ENCODE data around the gene RPRML.
"Not testable (repeated sequence)": the region's sequence is repeated elsewhere in the genome, so short reads cannot be mapped to it uniquely, and the experiment has no call there.

RPRML gene

GRCh38 chr17:46979147-46979863, at the start of gene RPRML:
Gene RPRML, minus strand, starts transcription at chr17:46979253. Its CDS starts 246 bp downstream, at chr17:46979007.
- DNase-seq (ENCODE audit: low read depth in 2 of 2) = no peak

- DNase-seq (ENCODE audit: low read depth in 2 of 2) = not testable (repeated sequence)
These were observed 37.9 kb upstream of the RPRML start for GRCh38 chr17:47016966-47017365.

GRCh38 chr17:47013341-47013740, 34.3 kb upstream of the RPRML start:
- DNase-seq (ENCODE audit: low read depth in 2 of 2) = no peak

- no peak for DNase-seq (ENCODE audit: low read depth in 2 of 2)
These were observed 33.4 kb upstream of the RPRML start for GRCh38 chr17:47012457-47012856.

GRCh38 chr17:47009759-47010594, 30.9 kb upstream of the RPRML start:
- DNase-seq (ENCODE audit: low read depth in 2 of 2) = no peak

GRCh38 chr17:47004906-47005305, 25.9 kb upstream of the RPRML start:
- no peak for DNase-seq (ENCODE audit: low read depth in 2 of 2)

GRCh38 chr17:47003864-47004263, 24.8 kb upstream of the RPRML start:
- not testable (repeated sequence) for DNase-seq (ENCODE audit: low read depth in 2 of 2)

- DNase-seq (ENCODE audit: low read depth in 2 of 2) = no peak
These were observed 17.0 kb upstream of the RPRML start for GRCh38 chr17:46995841-46996571.

GRCh38 chr17:46994993-46995392, 15.9 kb upstream of the RPRML start:
- DNase-seq (ENCODE audit: low read depth in 2 of 2) = no peak

- DNase-seq (ENCODE audit: low read depth in 2 of 2) = no peak
These were observed 12.6 kb upstream of the RPRML start for GRCh38 chr17:46991617-46992016.

- DNase-seq (ENCODE audit: low read depth in 2 of 2) = no peak
These were observed 10.8 kb upstream of the RPRML start for GRCh38 chr17:46989637-46990431.

- not testable (repeated sequence) for DNase-seq (ENCODE audit: low read depth in 2 of 2)
These were observed 8.9 kb upstream of the RPRML start for GRCh38 chr17:46987927-46988326.

GRCh38 chr17:46986366-46986765, 7.3 kb upstream of the RPRML start:
- no peak for DNase-seq (ENCODE audit: low read depth in 2 of 2)

GRCh38 chr17:46984892-46985291, 5.8 kb upstream of the RPRML start:
- no peak for DNase-seq (ENCODE audit: low read depth in 2 of 2)

GRCh38 chr17:46984341-46984740, 5.3 kb upstream of the RPRML start:
- DNase-seq (ENCODE audit: low read depth in 2 of 2) = no peak

GRCh38 chr17:46983782-46984181, 4.7 kb upstream of the RPRML start:
- no peak for DNase-seq (ENCODE audit: low read depth in 2 of 2)

GRCh38 chr17:46982577-46982976, 3.5 kb upstream of the RPRML start:
- DNase-seq (ENCODE audit: low read depth in 2 of 2) = no peak

GRCh38 chr17:46978489-46979146, 435 bp downstream of the RPRML start:
- no peak for DNase-seq (ENCODE audit: low read depth in 2 of 2)

GRCh38 chr17:46977750-46978488, 1.1 kb downstream of the RPRML start:
- DNase-seq (ENCODE audit: low read depth in 2 of 2) = no peak

GRCh38 chr17:46977348-46977747, 1.7 kb downstream of the RPRML start:
- no peak for DNase-seq (ENCODE audit: low read depth in 2 of 2)

All from stimulated activated CD8-positive, alpha-beta memory T cell treated with anti-CD3 and anti-CD28 coated beads, Interleukin-2, amount 100 ng/mL, for 1 hour (primary cell).